ENCODE results near the gene AGAP1.

AGAP1 gene

DNA sequence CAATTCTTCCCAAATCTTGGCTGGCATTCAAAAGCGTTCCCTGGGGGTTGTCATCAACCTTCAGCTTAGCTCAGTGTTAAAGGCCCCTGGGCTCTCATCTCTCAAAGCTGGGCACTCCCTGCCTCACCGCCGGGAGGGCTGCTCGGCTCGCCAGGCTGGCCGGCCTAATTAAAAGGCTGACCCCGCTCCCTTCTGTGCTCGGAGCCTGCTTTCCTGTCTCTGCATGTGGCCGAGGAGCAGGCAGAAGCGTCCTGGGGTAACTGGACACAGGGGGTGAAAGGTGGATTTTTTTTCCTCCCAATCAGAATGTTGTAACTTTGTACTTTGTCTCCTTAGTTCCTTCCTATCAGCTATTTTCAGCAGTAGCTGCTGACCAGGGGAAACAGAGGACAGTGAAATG is 443.2 kb downstream of the AGAP1 start:
- Histone ChIP-seq H3K36me3 (ENCODE audit: low read depth) (peaks cover 3% of the 10 kb centered on the region; the same call in 1 of the 2 replicates), H3K4me1 (ENCODE audit: insufficient read depth, poor library complexity, severe bottlenecking) (no peaks in the 10 kb centered on the region), H3K27me3 (ENCODE audit: insufficient read depth, poor library complexity, severe bottlenecking) (no peaks in the 10 kb centered on the region), H3K27ac (ENCODE audit: poor library complexity, severe bottlenecking) (no peak overlapping the region), H3K4me3 (ENCODE audit: severe bottlenecking) (no peak overlapping the region), H3K9me3 (ENCODE audit: severe bottlenecking) (no peaks in the 10 kb centered on the region)
- TF ChIP-seq, protein P1, sequence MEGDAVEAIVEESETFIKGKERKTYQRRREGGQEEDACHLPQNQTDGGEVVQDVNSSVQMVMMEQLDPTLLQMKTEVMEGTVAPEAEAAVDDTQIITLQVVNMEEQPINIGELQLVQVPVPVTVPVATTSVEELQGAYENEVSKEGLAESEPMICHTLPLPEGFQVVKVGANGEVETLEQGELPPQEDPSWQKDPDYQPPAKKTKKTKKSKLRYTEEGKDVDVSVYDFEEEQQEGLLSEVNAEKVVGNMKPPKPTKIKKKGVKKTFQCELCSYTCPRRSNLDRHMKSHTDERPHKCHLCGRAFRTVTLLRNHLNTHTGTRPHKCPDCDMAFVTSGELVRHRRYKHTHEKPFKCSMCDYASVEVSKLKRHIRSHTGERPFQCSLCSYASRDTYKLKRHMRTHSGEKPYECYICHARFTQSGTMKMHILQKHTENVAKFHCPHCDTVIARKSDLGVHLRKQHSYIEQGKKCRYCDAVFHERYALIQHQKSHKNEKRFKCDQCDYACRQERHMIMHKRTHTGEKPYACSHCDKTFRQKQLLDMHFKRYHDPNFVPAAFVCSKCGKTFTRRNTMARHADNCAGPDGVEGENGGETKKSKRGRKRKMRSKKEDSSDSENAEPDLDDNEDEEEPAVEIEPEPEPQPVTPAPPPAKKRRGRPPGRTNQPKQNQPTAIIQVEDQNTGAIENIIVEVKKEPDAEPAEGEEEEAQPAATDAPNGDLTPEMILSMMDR (IDR thresholded peaks at IDR 0.05; ENCODE audit: poor library complexity, severe bottlenecking): no peak
- DNase-seq (ENCODE audit: low spot score) (peak; percentile 12), ATAC-seq (ENCODE audit: low read depth) (no peak)

DNA sequence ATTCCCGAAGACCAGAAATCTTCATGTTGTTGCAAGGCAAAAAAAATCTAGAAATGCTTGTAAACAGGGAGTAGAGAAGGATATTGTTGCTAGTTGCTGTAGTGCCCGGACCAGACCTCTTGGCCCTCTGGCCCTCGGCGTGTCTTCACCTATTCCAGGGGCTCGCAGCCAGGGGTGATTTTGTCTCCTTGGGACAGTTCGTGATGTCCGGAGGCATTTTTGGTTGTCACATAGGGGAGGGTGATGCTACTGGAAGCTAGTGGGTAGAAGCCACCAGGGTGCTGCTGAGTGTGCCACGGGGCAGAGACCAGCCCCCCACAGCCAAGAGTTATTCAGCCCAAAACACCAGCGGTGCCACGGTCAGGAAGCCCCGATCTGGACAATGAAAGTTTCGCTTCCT is 443.7 kb downstream of the AGAP1 start:
- Histone ChIP-seq H3K4me3 (ENCODE audit: severe bottlenecking) (no peak overlapping the region), H3K4me1 (ENCODE audit: insufficient read depth, poor library complexity, severe bottlenecking) (no peaks in the 10 kb centered on the region), H3K9me3 (ENCODE audit: severe bottlenecking) (no peaks in the 10 kb centered on the region), H3K27me3 (ENCODE audit: insufficient read depth, poor library complexity, severe bottlenecking) (no peaks in the 10 kb centered on the region), H3K27ac (ENCODE audit: poor library complexity, severe bottlenecking) (no peak overlapping the region), H3K36me3 (ENCODE audit: low read depth) (peaks cover 2% of the 10 kb centered on the region; the same call in 1 of the 2 replicates)
- no peak for ATAC-seq (ENCODE audit: low read depth)
- DNase-seq (ENCODE audit: low spot score): peak; percentile 28
- TF ChIP-seq, protein P1 (IDR thresholded peaks at IDR 0.05; ENCODE audit: poor library complexity, severe bottlenecking): no peak

- Histone ChIP-seq H3K4me3 (ENCODE audit: severe bottlenecking) (no peak overlapping the region), H3K27ac (ENCODE audit: poor library complexity, severe bottlenecking) (no peak overlapping the region), H3K9me3 (ENCODE audit: severe bottlenecking) (no peaks in the 10 kb centered on the region), H3K36me3 (ENCODE audit: low read depth) (no peaks in the 10 kb centered on the region; the same call in 1 of the 2 replicates), H3K27me3 (ENCODE audit: insufficient read depth, poor library complexity, severe bottlenecking) (no peaks in the 10 kb centered on the region), H3K4me1 (ENCODE audit: insufficient read depth, poor library complexity, severe bottlenecking) (no peaks in the 10 kb centered on the region)
- TF ChIP-seq, protein P1 (IDR thresholded peaks at IDR 0.05; ENCODE audit: poor library complexity, severe bottlenecking): no peak
- ATAC-seq (ENCODE audit: low read depth) (no peak), DNase-seq (ENCODE audit: low spot score) (peak; percentile 32)
Measured at GRCh38 chr2:235937936-235938335, 444.1 kb downstream of the AGAP1 start.

- H3K4me1 ChIP-seq (ENCODE audit: insufficient read depth, poor library complexity, severe bottlenecking): no peaks in the 10 kb centered on the region
- H3K9me3 ChIP-seq (ENCODE audit: severe bottlenecking): no peaks in the 10 kb centered on the region
- H3K27ac ChIP-seq (ENCODE audit: poor library complexity, severe bottlenecking): no peak overlapping the region
- ATAC-seq (ENCODE audit: low read depth) (no peak), DNase-seq (ENCODE audit: low spot score) (peak; percentile 9)
- no peaks in the 10 kb centered on the region; the same call in 1 of the 2 replicates for H3K36me3 ChIP-seq (ENCODE audit: low read depth)
- no peak overlapping the region for H3K4me3 ChIP-seq (ENCODE audit: severe bottlenecking)
- H3K27me3 ChIP-seq (ENCODE audit: insufficient read depth, poor library complexity, severe bottlenecking): no peaks in the 10 kb centered on the region
- TF ChIP-seq, protein P1 (IDR thresholded peaks at IDR 0.05; ENCODE audit: poor library complexity, severe bottlenecking): no peak
Measured at GRCh38 chr2:235938611-235939010, 444.8 kb downstream of the AGAP1 start.

DNA sequence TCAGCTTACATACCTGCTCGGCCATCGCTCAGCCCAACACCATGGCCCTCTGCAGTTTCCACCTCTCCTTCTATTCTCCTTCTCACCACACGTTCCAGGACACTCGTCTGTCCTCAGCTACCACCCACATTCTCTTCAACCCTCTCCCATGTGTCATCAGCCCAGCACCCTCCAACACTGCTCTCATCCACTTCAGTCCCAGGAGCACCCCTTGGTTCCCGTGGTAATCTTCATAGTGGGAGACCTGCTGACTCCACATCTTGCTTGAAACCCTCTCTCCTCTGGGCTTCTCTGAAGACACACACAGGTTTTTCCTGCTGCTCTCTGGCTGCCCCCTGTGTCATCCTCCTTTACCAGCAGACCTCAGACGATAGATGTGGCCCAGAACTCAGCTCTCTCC is 445.6 kb downstream of the AGAP1 start:
- no peak overlapping the region for H3K4me3 ChIP-seq (ENCODE audit: severe bottlenecking)
- no peaks in the 10 kb centered on the region; the same call in 1 of the 2 replicates for H3K36me3 ChIP-seq (ENCODE audit: low read depth)
- H3K27me3 ChIP-seq (ENCODE audit: insufficient read depth, poor library complexity, severe bottlenecking): no peaks in the 10 kb centered on the region
- H3K9me3 ChIP-seq (ENCODE audit: severe bottlenecking): no peaks in the 10 kb centered on the region
- H3K4me1 ChIP-seq (ENCODE audit: insufficient read depth, poor library complexity, severe bottlenecking): no peaks in the 10 kb centered on the region
- DNase-seq (ENCODE audit: low spot score) (no peak), ATAC-seq (ENCODE audit: low read depth) (no peak)
- H3K27ac ChIP-seq (ENCODE audit: poor library complexity, severe bottlenecking): no peak overlapping the region
- TF ChIP-seq, protein P1 (IDR thresholded peaks at IDR 0.05; ENCODE audit: poor library complexity, severe bottlenecking): no peak

All from RWPE2 (cell line).